DOHH2 (cell line): ENCODE results near the gene FFAR3.
A peak's percentile ranks its signal among the peaks of the same experiment; 100 is the strongest.

Experiments used
- EZH2phosphoT487 ChIP-seq: fragments of 200-600 bp; sonication (generic); IDR thresholded peaks from 2 replicates; pipeline ENCODE4 v1.6.1; 2017; ENCODE audit warnings: borderline replicate concordance, mild to moderate bottlenecking, antibody characterized with exemption, low read length, moderate library complexity, mixed read lengths
- TF ChIP-seq, protein P1 (sequence below): fragments of 200-600 bp; sonication (generic); IDR thresholded peaks from one replicate; pipeline ENCODE4 v1.5.1; 2014; ENCODE audit warnings: antibody characterized with exemption, mild to moderate bottlenecking, low read depth, low read length; ENCODE audit not compliant: poor library complexity, severe bottlenecking

DNA sequence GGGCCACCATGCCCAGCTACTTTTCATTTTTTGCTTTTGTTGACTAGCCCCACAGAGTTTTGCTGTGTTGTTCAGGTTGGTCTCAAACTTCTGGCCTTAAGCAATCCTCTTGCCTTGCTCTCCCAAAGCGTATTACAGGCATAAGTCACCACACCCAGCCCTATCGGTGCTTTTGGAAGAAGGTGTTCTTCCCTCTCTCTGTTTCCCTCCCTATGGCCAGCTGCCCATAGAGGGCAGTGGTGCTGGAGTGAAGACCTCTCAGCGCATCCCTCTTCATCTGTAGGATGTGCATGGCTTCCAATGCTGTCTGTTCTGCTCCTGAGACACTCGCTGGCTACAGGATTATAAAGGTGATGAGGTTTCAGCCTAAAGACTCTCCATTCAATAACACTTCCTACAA, 30.6 kb upstream of the FFAR3 start:
- TF ChIP-seq, protein P1, sequence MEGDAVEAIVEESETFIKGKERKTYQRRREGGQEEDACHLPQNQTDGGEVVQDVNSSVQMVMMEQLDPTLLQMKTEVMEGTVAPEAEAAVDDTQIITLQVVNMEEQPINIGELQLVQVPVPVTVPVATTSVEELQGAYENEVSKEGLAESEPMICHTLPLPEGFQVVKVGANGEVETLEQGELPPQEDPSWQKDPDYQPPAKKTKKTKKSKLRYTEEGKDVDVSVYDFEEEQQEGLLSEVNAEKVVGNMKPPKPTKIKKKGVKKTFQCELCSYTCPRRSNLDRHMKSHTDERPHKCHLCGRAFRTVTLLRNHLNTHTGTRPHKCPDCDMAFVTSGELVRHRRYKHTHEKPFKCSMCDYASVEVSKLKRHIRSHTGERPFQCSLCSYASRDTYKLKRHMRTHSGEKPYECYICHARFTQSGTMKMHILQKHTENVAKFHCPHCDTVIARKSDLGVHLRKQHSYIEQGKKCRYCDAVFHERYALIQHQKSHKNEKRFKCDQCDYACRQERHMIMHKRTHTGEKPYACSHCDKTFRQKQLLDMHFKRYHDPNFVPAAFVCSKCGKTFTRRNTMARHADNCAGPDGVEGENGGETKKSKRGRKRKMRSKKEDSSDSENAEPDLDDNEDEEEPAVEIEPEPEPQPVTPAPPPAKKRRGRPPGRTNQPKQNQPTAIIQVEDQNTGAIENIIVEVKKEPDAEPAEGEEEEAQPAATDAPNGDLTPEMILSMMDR = peak; percentile 67
- TF ChIP-seq EZH2phosphoT487 = no peak
